ENCODE results near the gene JAZF1. TPM values are rescaled to one million over a fixed set of nuclear protein-coding genes. Genes with fewer than 3 reads are reported as not detected.

The JAZF1 gene
- total RNA-seq, 4 donors from 2014 or later, result 12.7 to 19.2 (median 14.7) TPM

DNA sequence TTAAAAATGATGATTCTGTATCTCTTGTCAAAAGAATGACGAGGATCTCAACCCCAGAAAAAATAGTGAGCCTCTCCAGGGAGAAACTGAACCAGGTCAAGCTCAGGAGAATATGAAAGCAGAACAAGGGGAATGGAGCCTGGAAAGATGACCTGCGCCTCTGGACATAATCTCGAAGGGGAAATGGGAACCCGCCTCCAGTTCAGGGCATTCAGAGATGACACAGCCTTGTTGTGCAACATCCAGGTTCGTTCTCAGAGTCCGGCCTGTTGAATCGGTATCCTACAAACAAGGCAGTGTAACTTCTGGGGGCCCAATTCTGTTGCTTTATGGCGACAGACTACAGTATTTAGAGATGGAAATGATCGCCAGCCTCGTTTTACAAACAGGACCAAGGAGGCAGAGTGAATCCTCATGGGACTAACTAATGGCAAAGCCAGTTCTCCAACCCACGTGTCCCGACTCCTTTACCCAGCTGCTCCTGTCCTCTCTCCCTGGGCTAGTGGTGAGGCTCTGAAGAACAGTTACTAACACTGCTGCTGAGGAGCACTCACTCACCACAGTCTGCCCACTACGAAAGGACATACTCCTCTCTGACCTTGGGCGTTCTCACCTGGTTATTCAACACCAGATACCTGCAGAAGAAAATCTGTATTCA, 67.6 kb downstream of the JAZF1 start:
- H3K9me3 ChIP-seq, result no peaks in the 10 kb centered on the region
- TF ChIP-seq, protein P1, sequence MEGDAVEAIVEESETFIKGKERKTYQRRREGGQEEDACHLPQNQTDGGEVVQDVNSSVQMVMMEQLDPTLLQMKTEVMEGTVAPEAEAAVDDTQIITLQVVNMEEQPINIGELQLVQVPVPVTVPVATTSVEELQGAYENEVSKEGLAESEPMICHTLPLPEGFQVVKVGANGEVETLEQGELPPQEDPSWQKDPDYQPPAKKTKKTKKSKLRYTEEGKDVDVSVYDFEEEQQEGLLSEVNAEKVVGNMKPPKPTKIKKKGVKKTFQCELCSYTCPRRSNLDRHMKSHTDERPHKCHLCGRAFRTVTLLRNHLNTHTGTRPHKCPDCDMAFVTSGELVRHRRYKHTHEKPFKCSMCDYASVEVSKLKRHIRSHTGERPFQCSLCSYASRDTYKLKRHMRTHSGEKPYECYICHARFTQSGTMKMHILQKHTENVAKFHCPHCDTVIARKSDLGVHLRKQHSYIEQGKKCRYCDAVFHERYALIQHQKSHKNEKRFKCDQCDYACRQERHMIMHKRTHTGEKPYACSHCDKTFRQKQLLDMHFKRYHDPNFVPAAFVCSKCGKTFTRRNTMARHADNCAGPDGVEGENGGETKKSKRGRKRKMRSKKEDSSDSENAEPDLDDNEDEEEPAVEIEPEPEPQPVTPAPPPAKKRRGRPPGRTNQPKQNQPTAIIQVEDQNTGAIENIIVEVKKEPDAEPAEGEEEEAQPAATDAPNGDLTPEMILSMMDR (IDR thresholded peaks at IDR 0.05), result no peak
- TF ChIP-seq POLR2A (IDR thresholded peaks at IDR 0.05), result no peak
- no peak for DNase-seq
- no peak overlapping the region for H3K4me3 ChIP-seq (replicated peaks in 1 of 3)
- H3K36me3 ChIP-seq, result no peaks in the 10 kb centered on the region
- no peak overlapping the region for H3K27ac ChIP-seq
- 87 to 90% methylated on average over 14 of the region's 14 CpGs for WGBS, 2 donors
- peaks cover 18 to 48% of the 10 kb centered on the region in 2 donors for H3K4me1 ChIP-seq
- intact Hi-C loops (cut with DNase I), result no loop called here
- no peaks in the 10 kb centered on the region for H3K27me3 ChIP-seq

DNA sequence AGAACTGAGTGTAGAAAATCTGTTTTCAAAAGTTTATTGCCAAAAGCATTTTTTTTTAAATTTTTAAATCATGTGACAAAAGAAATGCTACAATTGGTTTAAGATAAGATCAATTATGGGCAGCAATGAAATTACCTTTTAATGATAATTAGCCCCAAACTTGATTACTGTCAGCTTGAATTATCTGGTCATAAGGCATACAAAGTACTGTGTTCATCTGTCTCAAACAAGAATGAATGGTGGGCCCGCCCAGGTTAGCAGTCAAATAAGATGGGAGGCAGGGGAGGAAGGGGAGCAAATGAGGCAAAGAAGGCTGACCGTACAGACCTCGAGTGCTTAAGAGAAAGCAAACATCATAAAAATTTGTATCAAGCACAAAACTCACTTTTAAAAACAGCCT, 68.1 kb downstream of the JAZF1 start:
- Histone ChIP-seq H3K4me3 (replicated peaks in 1 of 3) (no peak overlapping the region), H3K4me1 (peaks cover 18 to 51% of the 10 kb centered on the region in 2 donors), H3K27ac (no peak overlapping the region), H3K27me3 (no peaks in the 10 kb centered on the region), H3K9me3 (no peaks in the 10 kb centered on the region), H3K36me3 (no peaks in the 10 kb centered on the region)
- no peak for DNase-seq
- intact Hi-C loops (cut with DNase I), result no loop called here
- 82 to 89% methylated on average over 3 of the region's 3 CpGs for WGBS, 2 donors
- TF ChIP-seq, protein P1 (IDR thresholded peaks at IDR 0.05), result no peak
- no peak for TF ChIP-seq POLR2A (IDR thresholded peaks at IDR 0.05)

DNA sequence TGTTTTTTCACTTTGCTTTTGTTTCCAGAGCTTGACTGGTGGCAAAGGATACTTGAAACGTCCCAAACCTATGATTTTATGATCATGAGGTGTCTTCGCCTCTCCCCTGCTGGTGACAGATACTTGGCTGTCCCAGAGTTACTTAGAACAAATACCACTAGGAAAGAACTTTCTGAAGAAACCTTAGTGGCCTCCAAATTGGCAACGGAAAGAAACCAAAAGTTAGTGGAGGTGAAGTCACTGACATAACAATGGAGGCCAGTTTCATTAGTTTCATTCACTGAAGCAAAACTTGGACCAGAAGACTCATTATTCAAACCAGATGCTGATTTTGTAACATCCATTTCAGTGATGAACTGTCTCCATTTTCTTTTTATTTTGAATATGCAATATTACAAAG, 68.6 kb downstream of the JAZF1 start:
- TF ChIP-seq POLR2A (IDR thresholded peaks at IDR 0.05), result no peak
- TF ChIP-seq, protein P1 (IDR thresholded peaks at IDR 0.05), result no peak
- H3K4me1 ChIP-seq, result peaks cover 18 to 51% of the 10 kb centered on the region in 2 donors
- intact Hi-C loops (cut with DNase I), result no loop called here
- WGBS, 2 donors, result 81 to 86% methylated on average over 3 of the region's 3 CpGs
- DNase-seq, result no peak
- H3K27me3 ChIP-seq, result no peaks in the 10 kb centered on the region
- no peak overlapping the region for H3K27ac ChIP-seq
- H3K9me3 ChIP-seq, result no peaks in the 10 kb centered on the region
- H3K4me3 ChIP-seq (replicated peaks in 1 of 3), result no peak overlapping the region
- H3K36me3 ChIP-seq, result no peaks in the 10 kb centered on the region

DNA sequence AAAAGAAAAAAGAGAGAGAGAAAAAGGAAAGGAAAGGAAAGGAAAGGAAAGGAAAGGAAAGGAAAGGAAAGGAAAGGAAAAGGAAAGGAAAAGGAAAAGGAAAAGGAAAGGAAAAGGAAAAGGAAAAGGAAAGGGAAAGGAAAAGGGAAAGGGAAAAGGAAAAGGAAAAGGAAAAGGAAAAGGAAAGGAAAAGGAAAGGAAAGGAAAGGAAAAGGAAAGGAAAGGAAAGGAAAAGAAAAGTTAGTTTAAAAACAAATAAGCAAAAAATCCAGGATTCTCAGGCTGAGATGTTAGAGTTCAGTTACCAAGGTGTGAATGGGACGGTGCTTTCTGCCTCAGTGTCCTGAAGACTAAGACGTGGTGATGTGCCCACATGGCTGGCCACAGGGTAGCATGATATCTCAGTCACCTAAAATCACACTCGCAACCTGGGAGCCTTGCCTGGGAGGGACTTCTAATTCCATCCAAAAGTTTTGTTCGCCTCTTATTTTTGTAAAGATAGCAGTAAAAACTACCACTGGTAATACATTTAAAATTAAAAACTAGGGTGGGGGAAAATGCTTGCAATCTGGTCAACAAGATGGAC, 70.1 kb downstream of the JAZF1 start:
- DNase-seq, result no peak
- no peak overlapping the region for H3K4me3 ChIP-seq (replicated peaks in 1 of 3)
- no peak overlapping the region for H3K27ac ChIP-seq
- intact Hi-C loops (cut with DNase I), result no loop called here
- peaks cover 17 to 52% of the 10 kb centered on the region in 2 donors for H3K4me1 ChIP-seq
- no peaks in the 10 kb centered on the region for H3K9me3 ChIP-seq
- no peaks in the 10 kb centered on the region for H3K27me3 ChIP-seq
- TF ChIP-seq, protein P1 (IDR thresholded peaks at IDR 0.05), result no peak
- TF ChIP-seq POLR2A (IDR thresholded peaks at IDR 0.05), result no peak
- no peaks in the 10 kb centered on the region for H3K36me3 ChIP-seq
- WGBS, 2 donors, result 94% methylated on average over 4 of the region's 4 CpGs

DNA sequence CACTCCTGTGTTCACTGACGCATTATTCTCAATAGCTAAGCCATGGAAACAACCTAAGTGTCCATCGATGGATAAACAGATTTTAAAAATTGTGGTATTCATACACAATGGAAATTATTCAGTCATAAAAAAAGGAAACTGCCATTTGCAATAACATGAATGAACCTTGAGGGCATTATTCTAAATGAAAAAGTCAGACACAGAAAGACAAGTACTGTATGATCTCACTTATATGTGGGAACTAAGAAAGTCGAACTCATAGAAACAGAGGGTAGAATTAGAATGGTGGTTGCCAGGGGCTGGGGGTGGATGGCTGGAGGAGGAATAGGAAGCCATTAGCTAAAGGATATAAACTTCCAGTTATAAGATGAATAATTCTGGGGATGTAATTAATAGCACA, 71.8 kb downstream of the JAZF1 start:
- intact Hi-C loops (cut with DNase I), result no loop called here
- Histone ChIP-seq H3K36me3 (no peaks in the 10 kb centered on the region), H3K4me3 (replicated peaks in 1 of 3) (no peak overlapping the region), H3K4me1 (peaks cover 7 to 46% of the 10 kb centered on the region in 2 donors), H3K27me3 (no peaks in the 10 kb centered on the region), H3K27ac (no peak overlapping the region), H3K9me3 (no peaks in the 10 kb centered on the region)
- TF ChIP-seq POLR2A (IDR thresholded peaks at IDR 0.05), result no peak
- TF ChIP-seq, protein P1 (IDR thresholded peaks at IDR 0.05), result no peak
- 78 to 80% methylated on average over 3 of the region's 3 CpGs for WGBS, 2 donors
- DNase-seq, result no peak
